22Rv1 (cell line): ENCODE results near the gene RASAL1.

Experiments
- CTCF ChIP-seq: fragments of 450-650 bp; IDR thresholded peaks from 2 replicates; pipeline ENCODE4 v1.5.1; 2017; ENCODE audit warnings: mild to moderate bottlenecking
- ZFX ChIP-seq: fragments of 450-650 bp; IDR thresholded peaks from 2 replicates; pipeline ENCODE4 v1.6.1; 2017; ENCODE audit warnings: antibody characterized with exemption, borderline replicate concordance

- TF ChIP-seq CTCF (no peak), ZFX (no peak)
Measured at GRCh38 chr12:113128802-113129663, 6.5 kb downstream of the RASAL1 start.
